ENCODE results near the gene ARHGEF7.

GRCh38 chr13:111315347-111315995 lies 200.4 kb downstream of the ARHGEF7 start:
- TF ChIP-seq GATA2 (IDR thresholded peaks at IDR 0.05; ENCODE audit: low read depth, low read length): no peak
- TF ChIP-seq GATA3 (IDR thresholded peaks at IDR 0.05; ENCODE audit: low read depth, low read length): no peak

Measured in SH-SY5Y (cell line).